GM15510 (cell line): ENCODE results near the gene TRABD2A.

Experiments used
- POLR2A ChIP-seq: IDR thresholded peaks from 3 replicates; pipeline ENCODE4 v1.6.1; 2011; ENCODE audit warnings: borderline replicate concordance; ENCODE audit not compliant: insufficient read length; ENCODE audit errors: extremely low read depth

TRABD2A gene

DNA sequence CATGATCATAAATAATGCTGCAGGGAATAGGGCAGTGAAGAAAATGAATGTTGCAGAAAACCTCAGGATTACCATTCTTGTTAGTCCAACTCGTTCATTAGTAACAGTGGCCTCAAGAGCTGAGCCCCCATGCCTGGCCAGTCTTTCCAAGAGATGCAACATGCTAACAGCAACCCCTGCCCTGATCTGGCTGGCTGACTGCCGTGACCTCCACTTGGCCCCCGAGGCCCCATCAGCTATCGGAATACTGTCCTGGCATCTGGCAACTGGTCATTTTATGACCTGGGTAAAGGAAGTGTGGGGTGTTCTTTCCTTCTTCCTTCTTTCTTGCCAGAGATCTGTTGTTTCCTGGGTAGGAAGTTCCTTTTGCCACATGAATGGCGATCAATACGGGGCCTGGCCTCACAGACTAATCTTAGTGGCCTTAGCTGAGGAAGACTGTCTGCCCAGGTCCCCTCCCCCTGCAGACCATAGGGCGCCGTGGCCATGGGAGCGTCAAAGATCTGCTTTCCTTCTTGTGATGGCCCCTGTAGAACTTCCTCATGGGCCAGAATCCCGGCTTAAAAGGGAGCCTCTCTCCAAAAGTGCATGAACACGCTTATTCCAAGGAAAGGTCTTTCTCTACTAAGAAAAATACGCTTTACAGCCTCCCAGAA is 10.6 kb upstream of the TRABD2A start:
- TF ChIP-seq POLR2A: no peak

- no peak for TF ChIP-seq POLR2A
Observed at GRCh38 chr2:84889332-84889731, 8.4 kb upstream of the TRABD2A start.

GRCh38 chr2:84888401-84889276 is 7.8 kb upstream of the TRABD2A start:
- peak; percentile 18 for TF ChIP-seq POLR2A

DNA sequence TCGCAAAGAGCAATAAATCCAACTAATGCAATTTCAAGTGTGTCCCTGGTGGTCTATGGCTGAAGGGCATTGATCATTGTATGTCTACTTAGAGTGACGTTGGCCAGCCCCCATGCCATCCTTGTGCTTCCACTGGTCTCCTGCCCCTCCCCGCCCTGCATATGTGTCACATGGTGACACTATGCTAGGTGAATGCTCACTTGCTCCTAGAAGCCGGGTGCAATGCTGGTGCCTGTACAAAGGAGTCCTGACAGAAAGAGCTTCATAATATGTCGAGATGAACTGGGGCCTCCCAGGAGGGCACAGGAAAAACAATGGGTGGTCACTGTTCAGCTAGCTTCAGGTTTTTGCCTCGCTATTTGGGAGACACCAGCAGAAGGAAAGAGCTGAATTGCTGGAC is 5.9 kb upstream of the TRABD2A start:
- TF ChIP-seq POLR2A: no peak

DNA sequence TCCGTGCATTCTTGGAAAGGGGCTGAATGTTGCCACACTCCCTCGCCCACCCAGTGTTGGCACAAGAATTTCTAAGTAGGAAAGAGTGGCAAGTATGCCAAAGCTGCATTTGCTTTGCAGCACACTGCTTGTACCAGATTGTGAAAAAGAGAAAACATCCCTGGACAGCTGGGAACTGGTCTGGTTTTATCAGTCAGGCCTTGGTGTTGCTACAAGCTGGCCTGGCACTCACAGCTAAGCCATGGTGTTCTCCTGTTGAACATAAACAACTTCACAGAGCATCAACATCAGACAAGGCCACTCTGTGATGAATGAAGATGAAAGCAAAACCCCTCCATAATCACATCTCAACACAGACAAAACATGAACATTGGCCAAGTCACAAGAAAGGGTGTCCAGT is 4.2 kb upstream of the TRABD2A start:
- no peak for TF ChIP-seq POLR2A

- no peak for TF ChIP-seq POLR2A
Observed at GRCh38 chr2:84884449-84884848, 3.6 kb upstream of the TRABD2A start.

DNA sequence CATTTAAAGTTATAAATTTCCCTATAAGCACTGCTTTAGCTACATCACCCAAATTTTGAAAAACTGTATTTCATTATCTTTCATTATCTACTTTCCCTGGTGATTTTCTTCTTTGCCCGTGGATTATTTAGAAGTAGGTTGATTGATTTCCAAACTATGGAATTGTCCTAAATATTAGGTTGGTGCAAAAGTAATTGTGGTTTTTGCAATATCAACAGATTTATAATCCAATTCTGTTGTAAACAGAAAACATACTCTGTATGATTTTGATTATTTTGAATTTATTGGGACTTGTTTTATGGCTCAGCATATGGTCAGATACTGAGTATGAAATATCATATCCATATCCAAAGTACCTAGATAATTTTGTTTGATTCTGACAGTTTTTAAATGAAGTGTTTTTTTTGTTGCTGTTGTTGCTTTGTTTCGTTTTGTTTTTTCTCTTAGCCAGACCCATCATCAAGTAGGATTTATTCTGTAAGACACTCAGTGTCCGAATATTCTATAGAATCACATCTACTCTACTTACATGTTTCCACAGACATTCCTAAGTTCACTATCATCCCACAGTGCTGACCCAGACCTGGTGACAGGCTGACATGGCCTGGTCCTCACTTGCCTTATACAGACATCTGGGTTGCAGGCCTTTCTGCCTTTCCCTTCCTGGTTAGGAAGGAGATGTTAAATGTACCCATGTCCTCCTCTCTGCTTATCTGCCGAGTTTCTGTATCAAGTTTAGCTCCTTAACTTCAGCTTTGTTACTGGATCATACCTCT is 2.1 kb upstream of the TRABD2A start:
- no peak for TF ChIP-seq POLR2A

- TF ChIP-seq POLR2A: no peak
Observed at GRCh38 chr2:84882414-84882738, 1.5 kb upstream of the TRABD2A start.

DNA sequence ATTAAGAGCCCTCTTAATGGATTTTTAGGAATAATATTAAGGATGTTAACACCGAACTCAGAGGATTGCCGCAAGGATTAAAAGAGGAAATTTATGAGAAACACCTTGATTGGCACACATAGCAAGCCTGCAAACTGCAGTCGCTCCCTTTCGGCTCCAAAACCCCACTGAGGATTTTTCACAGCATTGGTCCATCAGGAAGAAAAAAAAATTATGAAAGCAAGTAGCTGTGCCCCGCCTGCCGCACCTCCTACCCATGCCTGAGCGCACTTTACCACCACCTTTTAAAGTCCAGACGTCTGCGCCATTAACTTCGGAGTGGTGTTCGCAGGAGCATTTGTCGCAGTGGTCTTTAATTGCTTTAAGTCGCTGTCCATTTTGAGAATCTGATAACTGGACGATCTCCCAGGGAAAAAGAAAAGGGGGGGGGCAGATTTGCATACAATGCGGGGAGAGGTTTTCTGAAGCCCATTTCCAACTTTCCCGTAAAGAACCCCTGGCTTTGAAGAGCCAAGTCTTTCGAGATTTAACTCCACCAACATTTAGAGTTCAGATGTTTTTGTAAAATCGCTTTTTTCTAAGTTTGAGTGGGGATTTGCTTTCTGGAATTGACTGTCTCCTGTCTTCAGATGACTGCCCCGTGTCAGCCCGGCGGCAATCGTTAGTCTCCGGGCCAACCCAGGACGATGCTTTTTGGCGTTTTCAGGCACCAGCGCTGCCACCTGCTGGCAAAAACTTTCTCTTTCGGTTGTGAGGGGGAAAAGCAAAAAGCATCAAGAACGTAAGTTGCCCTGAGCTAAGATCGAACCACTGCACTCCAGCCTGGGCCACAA is 913 bp upstream of the TRABD2A start:
- no peak for TF ChIP-seq POLR2A

DNA sequence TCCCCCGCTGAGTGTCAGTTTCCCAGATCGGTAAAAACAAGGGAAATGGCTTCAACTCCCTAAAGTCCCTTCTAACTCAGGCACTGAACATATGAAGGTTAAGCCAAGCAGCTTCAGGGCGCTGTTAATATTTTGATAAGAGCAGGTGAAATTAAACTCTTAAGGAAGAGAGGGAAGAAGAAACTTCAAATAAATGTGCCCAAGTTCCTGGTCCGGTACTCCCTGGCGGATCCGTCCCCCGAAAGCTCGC is 564 bp downstream of the TRABD2A start:
- no peak for TF ChIP-seq POLR2A

DNA sequence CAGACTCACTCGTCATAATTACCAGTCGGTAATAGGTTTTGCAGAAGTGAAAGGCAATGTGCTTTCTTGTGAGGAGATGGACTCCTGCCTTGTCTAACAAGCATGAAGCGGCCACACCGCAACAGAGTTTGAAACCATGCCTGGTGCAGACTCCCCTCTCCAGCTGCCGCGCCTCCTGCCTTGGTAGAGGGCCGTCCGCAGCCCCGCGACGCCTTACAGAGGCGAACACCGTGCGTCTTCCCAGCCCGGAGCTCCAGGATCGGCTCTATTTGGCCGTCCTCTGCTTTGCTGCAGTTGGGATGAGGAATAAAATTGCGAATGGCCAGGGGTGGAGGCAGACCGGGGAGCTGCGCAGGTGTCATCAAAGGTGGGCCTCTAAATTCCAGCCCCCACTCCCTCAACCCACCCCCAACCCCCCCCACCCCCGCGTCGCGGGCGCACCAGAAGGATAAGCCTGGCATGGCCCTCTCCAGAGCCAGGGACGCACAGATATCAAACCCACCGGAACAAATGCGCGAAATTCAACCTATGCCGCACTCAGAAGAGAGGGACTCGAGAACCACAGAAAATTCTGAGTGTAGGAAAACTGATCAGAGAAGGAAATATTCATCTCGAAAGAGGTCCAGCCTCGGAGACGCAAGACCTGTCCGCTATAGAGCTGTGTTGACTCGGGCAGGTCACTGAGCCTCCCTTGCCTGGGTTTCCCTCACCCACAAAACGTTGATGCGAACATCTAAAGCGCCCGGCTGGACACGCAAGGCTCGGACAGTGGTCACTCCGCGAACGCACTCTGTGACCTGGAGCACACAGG is 1.1 kb downstream of the TRABD2A start:
- no peak for TF ChIP-seq POLR2A

DNA sequence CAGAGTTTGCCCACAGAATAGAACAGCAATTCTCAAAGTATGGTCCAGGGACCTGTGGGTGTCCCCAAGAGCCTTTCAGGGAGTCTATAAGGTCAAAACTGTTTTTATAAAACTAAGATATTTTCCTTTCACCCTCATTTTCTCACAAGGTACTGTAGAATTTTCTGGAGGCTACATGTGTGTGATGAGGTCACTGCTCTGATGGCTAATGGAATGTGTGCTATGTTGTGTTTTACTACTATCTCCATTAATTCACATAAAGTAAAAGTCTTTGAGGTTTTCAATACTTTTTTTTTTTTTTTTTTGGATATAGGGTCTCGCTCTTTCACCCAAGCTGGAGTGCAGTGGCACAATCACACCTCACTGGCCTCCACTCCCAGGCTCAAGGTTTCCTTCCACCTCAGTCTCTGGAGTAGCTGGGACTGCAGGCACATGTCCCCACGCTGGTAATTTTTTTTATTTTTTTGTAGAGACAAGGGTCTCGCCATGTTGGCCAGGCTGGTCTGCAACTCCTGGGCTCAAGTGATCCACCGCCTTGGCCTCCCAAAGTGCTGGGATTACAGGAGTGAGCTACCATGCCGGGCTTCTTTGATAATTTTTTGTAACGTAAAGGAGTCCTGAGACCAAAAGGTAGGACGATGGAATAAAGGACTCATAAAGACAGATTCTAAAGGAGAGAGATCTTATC is 1.8 kb downstream of the TRABD2A start:
- no peak for TF ChIP-seq POLR2A

DNA sequence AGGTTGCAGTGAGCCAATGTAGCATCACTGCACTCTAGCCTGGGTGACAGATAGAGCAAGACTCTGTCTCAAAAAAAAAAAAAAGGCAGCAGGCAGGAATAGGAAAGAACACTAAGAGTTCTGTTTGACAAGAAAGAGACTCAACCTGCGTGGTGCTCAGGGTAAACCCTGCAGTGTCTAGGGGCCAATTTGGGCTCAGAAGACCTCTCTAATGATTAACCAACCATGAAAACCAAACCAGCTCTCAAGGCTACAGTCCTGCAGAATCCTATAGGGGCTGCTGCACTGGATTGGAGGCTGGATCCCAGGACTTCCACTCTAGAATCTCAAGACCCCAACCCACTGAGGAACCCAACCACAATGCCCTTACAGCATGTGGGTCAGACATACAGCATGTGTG is 2.4 kb downstream of the TRABD2A start:
- TF ChIP-seq POLR2A: no peak
